ENCODE measurements around the gene SIGLEC12.

The SIGLEC12 gene

GRCh38 chr19:51450730-51451307 is 50.8 kb downstream of the SIGLEC12 start:
- TF ChIP-seq TAF1 (IDR thresholded peaks at IDR 0.05; ENCODE audit: borderline replicate concordance, insufficient read depth, low read length) (no peak), POLR2AphosphoS5 (IDR thresholded peaks at IDR 0.05; ENCODE audit: low read depth, low read length) (no peak), REST (IDR thresholded peaks at IDR 0.05; ENCODE audit: insufficient read depth in 1 of 2, low read depth in 2 of 2, low read length in 2 of 2) (no peak), FOXP2 (optimal IDR thresholded peaks at IDR 0.05; ENCODE audit: borderline replicate concordance, extremely low read depth, extremely low read length, insufficient read depth) (no peak), SIN3A (IDR thresholded peaks at IDR 0.05; ENCODE audit: borderline replicate concordance, insufficient read depth, low read length) (no peak)

DNA sequence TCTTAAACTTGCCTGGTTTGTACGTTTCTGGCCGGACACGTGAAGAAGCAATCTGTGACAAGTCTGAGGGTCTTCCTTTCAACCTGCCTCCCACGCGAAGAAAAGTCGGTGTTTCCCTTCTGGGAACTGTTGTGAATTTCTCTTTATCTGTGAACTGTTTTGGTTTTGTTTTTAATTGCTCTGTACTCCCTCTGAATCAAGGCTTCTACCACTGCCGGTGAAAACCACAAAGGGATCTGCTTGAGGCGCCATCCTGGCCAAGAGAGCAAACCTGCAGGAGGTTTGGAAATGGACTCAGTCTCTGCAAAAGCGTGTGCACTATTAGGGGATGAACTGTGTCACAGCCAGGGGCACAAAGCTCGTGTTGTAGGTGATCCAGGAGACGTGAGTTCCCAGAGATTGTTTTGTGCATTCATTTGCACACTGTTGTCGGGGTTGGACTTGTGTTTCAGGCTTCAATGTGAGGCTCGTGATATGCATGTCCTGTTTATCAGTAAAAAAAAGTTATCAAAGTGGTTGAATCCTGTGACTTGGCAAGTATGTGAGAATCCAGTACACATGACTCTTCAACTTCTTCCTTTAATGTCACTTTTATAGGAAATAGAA is 53.1 kb downstream of the SIGLEC12 start:
- TF ChIP-seq FOXP2 (optimal IDR thresholded peaks at IDR 0.05; ENCODE audit: borderline replicate concordance, extremely low read depth, extremely low read length, insufficient read depth): no peak
- TF ChIP-seq REST (IDR thresholded peaks at IDR 0.05; ENCODE audit: insufficient read depth in 1 of 2, low read depth in 2 of 2, low read length in 2 of 2): no peak
- TF ChIP-seq SIN3A (IDR thresholded peaks at IDR 0.05; ENCODE audit: borderline replicate concordance, insufficient read depth, low read length): no peak
- no peak for TF ChIP-seq TAF1 (IDR thresholded peaks at IDR 0.05; ENCODE audit: borderline replicate concordance, insufficient read depth, low read length)
- TF ChIP-seq POLR2AphosphoS5 (IDR thresholded peaks at IDR 0.05; ENCODE audit: low read depth, low read length): no peak

GRCh38 chr19:51448011-51448410 is 53.6 kb downstream of the SIGLEC12 start:
- TF ChIP-seq REST (IDR thresholded peaks at IDR 0.05; ENCODE audit: insufficient read depth in 1 of 2, low read depth in 2 of 2, low read length in 2 of 2) (no peak), FOXP2 (optimal IDR thresholded peaks at IDR 0.05; ENCODE audit: borderline replicate concordance, extremely low read depth, extremely low read length, insufficient read depth) (no peak), POLR2AphosphoS5 (IDR thresholded peaks at IDR 0.05; ENCODE audit: low read depth, low read length) (no peak), SIN3A (IDR thresholded peaks at IDR 0.05; ENCODE audit: borderline replicate concordance, insufficient read depth, low read length) (no peak), TAF1 (IDR thresholded peaks at IDR 0.05; ENCODE audit: borderline replicate concordance, insufficient read depth, low read length) (no peak)

DNA sequence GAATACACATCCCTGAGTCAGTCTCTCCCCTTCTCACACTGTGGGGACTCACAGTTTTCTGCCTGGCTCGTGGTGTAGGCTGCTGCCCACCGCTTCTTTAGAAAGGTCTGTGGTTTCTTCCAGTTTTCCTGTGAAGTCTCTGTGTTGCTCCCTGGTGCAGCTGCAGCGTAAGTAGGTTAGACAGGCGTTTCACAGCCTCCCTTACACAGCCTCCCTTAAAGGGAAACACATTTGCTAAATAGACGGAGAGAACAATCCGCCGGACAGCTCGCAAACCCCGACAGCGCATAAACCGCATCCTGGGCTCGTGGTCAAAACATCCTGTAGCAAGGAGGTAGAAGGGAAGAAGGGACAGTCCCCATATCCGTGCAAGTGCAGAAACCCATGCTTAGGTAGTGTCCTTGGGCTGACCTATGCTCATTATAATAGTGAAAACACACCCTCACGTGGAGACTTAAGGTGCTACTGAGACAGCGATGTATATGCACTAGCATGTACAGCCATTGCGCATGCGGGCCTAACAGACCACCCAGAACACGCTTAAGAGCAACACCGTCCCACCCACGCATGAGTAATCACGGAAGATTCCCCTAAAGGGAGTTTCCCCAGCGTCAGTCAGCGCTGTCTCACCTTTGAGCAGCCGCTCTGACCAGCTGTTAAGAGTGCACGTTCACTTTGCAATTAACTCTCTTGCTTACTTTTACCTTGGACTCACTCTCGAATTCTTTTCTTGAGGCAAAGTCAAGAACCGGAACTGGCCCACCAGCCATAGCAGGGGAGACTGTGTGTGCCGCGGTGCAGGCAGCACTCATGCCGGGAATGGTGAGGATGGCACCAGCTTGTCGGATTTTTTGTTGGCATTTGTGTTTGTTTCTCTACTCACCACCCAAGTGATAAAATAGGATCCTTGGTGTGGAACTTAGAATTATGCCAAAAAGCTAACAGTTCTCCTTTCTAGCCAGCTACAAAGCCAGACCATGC is 59.9 kb downstream of the SIGLEC12 start:
- no peak for TF ChIP-seq FOXP2 (optimal IDR thresholded peaks at IDR 0.05; ENCODE audit: borderline replicate concordance, extremely low read depth, extremely low read length, insufficient read depth)
- TF ChIP-seq REST (IDR thresholded peaks at IDR 0.05; ENCODE audit: insufficient read depth in 1 of 2, low read depth in 2 of 2, low read length in 2 of 2): no peak
- TF ChIP-seq SIN3A (IDR thresholded peaks at IDR 0.05; ENCODE audit: borderline replicate concordance, insufficient read depth, low read length): no peak
- no peak for TF ChIP-seq TAF1 (IDR thresholded peaks at IDR 0.05; ENCODE audit: borderline replicate concordance, insufficient read depth, low read length)
- no peak for TF ChIP-seq POLR2AphosphoS5 (IDR thresholded peaks at IDR 0.05; ENCODE audit: low read depth, low read length)
